Measurements from ENCODE around the gene RAD9A.

DNA sequence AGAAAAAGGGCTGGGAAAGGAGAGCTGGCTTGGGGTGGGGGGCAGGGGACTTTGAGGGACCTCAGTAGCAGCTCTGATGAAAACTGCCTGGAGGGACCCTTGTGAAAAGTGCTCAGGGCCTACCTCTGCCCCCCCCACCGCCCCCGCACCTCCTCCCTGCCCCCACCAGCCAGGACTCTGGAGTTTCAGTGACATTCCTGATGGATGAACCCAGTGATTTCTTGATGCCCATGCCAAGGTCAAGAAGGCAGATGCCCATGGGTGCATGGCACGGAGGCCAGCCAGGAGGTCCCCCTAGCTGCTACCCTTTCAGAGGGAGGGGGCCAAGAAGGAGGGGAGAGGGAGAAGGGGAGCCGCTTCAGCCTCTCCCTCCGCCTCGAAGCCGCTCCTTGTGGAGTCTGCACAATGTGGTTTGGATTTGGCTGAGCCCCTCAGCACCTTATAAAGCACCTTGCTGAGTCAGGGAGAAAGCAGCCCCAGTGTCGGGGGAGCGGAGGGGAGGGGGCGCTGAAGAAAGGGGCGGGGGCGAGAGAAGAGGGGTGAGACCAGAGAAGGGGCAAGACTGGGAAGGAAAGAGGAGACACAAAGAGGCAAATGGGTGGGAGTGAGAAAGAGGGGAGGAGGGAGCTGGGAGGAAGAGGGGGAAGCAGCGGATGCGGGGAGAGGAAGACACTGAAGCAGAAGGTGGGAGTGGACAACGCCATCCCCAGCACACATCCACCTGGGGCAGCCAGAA is 16.3 kb upstream of the RAD9A start:
- TF ChIP-seq RARB (CRISPR knock-in tag; IDR thresholded peaks at IDR 0.05) (no peak), ARNTL (CRISPR knock-in tag; IDR thresholded peaks at IDR 0.05; ENCODE audit: borderline replicate concordance, low read depth) (no peak), ESRRG (CRISPR knock-in tag; IDR thresholded peaks at IDR 0.05) (no peak), ZFP30 (CRISPR knock-in tag; IDR thresholded peaks at IDR 0.05) (no peak), TCF4 (CRISPR knock-in tag; IDR thresholded peaks at IDR 0.05; ENCODE audit: borderline replicate concordance) (no peak), OSR1 (CRISPR knock-in tag; IDR thresholded peaks at IDR 0.05) (no peak), TSHZ2 (CRISPR knock-in tag; IDR thresholded peaks at IDR 0.05) (no peak), PATZ1 (CRISPR knock-in tag; IDR thresholded peaks at IDR 0.05; ENCODE audit: borderline replicate concordance) (no peak; the same call in 1 of the 2 replicates), GLIS3 (CRISPR knock-in tag; IDR thresholded peaks at IDR 0.05) (no peak), BACH2 (CRISPR knock-in tag; IDR thresholded peaks at IDR 0.05; ENCODE audit: borderline replicate concordance) (no peak), CSDC2 (CRISPR knock-in tag; IDR thresholded peaks at IDR 0.05) (no peak)
- TF ChIP-seq, protein P1, sequence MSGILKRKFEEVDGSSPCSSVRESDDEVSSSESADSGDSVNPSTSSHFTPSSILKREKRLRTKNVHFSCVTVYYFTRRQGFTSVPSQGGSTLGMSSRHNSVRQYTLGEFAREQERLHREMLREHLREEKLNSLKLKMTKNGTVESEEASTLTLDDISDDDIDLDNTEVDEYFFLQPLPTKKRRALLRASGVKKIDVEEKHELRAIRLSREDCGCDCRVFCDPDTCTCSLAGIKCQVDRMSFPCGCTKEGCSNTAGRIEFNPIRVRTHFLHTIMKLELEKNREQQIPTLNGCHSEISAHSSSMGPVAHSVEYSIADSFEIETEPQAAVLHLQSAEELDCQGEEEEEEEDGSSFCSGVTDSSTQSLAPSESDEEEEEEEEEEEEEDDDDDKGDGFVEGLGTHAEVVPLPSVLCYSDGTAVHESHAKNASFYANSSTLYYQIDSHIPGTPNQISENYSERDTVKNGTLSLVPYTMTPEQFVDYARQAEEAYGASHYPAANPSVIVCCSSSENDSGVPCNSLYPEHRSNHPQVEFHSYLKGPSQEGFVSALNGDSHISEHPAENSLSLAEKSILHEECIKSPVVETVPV (CRISPR knock-in tag; IDR thresholded peaks at IDR 0.05) = no peak
